ENCODE data around the gene APOB.

DNA sequence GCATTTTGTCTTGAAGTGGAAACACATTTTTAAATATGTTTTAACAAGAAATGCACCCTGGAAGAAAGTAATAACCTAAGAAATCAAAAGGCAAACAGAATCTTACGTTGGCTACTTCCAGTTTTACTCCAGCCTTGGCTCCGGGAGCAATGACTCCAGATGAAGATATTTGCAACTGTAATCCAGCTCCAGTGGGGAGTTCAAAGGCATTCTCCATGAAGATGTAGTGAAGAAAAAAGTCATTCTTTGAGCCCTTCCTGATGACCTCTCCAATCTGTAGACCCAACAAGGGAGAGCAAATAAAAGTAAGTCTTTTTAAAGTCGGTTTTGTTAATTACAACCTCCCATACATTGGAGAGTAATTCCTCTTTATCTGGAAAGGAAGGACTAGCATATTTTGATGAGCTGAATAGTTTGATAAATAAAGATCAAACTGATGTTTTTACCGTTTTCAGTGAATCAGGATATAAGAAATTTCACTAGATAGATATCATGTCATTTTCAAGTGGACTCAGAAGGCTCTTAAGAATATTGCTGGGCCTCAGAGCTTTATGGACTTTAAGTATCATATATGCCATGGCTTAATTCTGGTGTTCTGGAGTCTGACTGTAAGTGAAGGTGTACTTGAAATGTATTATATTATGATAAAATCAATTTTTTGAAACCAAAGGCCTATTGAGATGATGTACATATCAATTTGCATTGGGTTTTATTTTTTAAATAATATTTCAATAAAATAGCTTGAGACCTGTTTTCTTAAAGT, 20.3 kb downstream of the APOB start:
- TF ChIP-seq, protein P1, sequence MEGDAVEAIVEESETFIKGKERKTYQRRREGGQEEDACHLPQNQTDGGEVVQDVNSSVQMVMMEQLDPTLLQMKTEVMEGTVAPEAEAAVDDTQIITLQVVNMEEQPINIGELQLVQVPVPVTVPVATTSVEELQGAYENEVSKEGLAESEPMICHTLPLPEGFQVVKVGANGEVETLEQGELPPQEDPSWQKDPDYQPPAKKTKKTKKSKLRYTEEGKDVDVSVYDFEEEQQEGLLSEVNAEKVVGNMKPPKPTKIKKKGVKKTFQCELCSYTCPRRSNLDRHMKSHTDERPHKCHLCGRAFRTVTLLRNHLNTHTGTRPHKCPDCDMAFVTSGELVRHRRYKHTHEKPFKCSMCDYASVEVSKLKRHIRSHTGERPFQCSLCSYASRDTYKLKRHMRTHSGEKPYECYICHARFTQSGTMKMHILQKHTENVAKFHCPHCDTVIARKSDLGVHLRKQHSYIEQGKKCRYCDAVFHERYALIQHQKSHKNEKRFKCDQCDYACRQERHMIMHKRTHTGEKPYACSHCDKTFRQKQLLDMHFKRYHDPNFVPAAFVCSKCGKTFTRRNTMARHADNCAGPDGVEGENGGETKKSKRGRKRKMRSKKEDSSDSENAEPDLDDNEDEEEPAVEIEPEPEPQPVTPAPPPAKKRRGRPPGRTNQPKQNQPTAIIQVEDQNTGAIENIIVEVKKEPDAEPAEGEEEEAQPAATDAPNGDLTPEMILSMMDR (IDR thresholded peaks at IDR 0.05; ENCODE audit: borderline replicate concordance, extremely low read depth, low read length, poor library complexity, severe bottlenecking), result no peak
- TF ChIP-seq EZH2 (IDR thresholded peaks at IDR 0.05; ENCODE audit: borderline replicate concordance, low read depth, low read length, severe bottlenecking), result no peak

All from DND-41 (cell line).